ENCODE data around the gene IGF1R. TPM values are rescaled to one million over a fixed set of nuclear protein-coding genes. Genes with fewer than 3 reads are reported as not detected.

IGF1R gene
- total RNA-seq, 4 donors from 2014 or later, result 51.5 to 146 (median 89.6) TPM

DNA sequence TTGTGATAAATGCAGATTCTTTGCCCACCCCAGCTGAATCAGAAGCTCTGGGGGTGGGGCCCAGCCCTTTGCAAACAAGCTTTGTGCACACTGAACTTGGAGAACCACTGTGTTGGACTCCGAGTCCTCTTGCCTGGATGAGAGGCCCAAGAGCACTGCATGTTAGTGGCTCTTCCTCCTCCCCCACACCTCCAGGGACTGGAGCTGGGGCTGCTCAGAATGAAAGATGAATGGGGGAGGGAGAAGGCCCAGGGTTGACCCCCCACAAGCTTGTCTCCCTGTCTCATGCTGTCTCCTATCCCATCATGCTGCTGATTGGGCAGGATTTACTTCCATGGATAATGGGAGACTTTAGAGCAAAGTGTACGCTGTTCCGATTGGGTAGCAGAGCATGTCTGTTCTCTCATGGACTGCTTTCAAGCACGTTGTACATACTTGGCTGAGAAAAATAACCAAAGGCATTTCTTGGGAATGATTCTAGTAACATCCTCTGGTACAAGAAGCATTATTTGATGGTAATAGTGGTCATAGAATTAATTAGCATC lies 259.7 kb downstream of the IGF1R start:
- DNase-seq, result peak; percentile 66 to 75
- TF ChIP-seq POLR2A (IDR thresholded peaks at IDR 0.05), result no peak
- TF ChIP-seq, protein P1, sequence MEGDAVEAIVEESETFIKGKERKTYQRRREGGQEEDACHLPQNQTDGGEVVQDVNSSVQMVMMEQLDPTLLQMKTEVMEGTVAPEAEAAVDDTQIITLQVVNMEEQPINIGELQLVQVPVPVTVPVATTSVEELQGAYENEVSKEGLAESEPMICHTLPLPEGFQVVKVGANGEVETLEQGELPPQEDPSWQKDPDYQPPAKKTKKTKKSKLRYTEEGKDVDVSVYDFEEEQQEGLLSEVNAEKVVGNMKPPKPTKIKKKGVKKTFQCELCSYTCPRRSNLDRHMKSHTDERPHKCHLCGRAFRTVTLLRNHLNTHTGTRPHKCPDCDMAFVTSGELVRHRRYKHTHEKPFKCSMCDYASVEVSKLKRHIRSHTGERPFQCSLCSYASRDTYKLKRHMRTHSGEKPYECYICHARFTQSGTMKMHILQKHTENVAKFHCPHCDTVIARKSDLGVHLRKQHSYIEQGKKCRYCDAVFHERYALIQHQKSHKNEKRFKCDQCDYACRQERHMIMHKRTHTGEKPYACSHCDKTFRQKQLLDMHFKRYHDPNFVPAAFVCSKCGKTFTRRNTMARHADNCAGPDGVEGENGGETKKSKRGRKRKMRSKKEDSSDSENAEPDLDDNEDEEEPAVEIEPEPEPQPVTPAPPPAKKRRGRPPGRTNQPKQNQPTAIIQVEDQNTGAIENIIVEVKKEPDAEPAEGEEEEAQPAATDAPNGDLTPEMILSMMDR (IDR thresholded peaks at IDR 0.05), result no peak
- peak overlapping the region; percentile 93 to 96 (median 95) for H3K27ac ChIP-seq
- WGBS, 2 donors, result 31 to 43% methylated on average over 4 of the region's 4 CpGs
- H3K36me3 ChIP-seq, result peaks cover 7 to 19% of the 10 kb centered on the region in 2 donors
- H3K4me1 ChIP-seq, result peaks cover 28 to 40% of the 10 kb centered on the region in 2 donors
- intact Hi-C loops (cut with DNase I), result no loop called here
- H3K9me3 ChIP-seq, result no peaks in the 10 kb centered on the region
- H3K27me3 ChIP-seq, result no peaks in the 10 kb centered on the region
- no peak overlapping the region for H3K4me3 ChIP-seq (replicated peaks in 1 of 3)

DNA sequence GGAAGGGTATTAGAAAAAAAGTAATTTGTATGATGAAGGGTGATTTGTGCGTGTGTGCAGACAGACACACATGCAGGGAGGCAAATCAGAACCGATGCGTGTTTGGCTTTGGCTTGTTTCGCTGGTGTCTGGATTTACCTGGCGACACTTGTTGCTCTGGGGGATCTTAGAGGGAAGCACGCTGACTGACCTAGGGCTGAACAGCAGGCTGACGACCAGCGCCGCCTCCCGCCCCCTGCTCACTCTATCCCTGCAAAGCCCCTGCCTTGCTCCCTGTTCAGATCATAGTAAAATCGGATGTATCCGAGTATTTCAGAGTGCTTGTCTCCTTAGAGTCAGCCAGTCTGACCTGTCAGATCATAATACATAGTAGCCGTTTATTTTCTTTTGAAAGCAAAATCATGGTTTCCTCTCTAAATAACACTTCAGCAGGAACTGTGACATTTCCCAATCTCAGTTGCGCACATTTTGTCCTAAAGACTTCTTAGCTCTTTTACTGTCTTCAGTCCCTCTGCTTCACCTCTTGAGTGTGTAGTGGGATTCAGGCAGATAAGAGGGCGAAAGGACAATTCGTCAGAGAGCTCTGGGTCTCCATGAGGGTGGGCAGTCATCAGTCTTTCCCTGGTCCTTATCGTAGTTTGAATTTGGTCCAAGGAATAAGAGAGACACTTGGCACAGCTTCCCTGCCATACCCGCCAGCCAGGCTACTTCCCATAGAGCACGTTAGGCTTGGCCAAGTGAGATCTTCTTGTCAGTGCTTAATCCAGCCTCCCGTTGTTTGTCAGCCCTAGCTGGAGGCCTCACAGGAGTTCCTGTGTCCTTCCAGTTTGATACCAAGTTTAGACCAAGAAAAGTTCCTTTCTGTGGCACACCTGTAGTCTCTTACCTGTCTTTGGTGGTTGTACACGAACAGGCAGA lies 261.9 kb downstream of the IGF1R start:
- WGBS, 2 donors, result 81 to 83% methylated on average over 21 of the region's 21 CpGs
- intact Hi-C loops (cut with DNase I), result no loop called here
- no peaks in the 10 kb centered on the region for H3K27me3 ChIP-seq
- DNase-seq, result no peak
- H3K9me3 ChIP-seq, result no peaks in the 10 kb centered on the region
- H3K36me3 ChIP-seq, result peaks cover 12 to 24% of the 10 kb centered on the region in 2 donors
- no peak for TF ChIP-seq POLR2A (IDR thresholded peaks at IDR 0.05)
- TF ChIP-seq, protein P1 (IDR thresholded peaks at IDR 0.05), result no peak
- H3K27ac ChIP-seq, result peak overlapping the region; percentile 0 to 96 (median 95)
- H3K4me3 ChIP-seq (replicated peaks in 1 of 3), result no peak overlapping the region
- peaks cover 43 to 60% of the 10 kb centered on the region in 2 donors for H3K4me1 ChIP-seq

DNA sequence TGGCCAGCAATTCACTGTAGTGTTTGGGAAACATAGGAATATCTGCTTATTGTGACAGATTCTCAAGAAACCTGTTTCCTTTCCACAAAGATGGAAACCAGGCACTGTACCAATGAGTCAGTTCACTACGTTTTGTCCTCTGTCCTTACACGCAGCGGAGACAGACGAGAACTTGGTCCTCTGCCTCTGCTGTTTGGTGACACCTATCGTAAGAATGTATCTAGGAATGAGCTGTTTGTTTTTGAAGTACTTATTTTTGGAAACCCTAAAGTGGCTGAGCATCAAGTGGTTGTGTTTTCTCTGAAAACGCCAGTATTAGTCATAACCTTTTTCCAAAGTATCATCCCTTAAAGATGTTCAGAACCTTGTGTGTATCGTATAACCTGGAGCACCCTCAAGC lies 266.3 kb downstream of the IGF1R start:
- peak; percentile 68 to 73 for DNase-seq
- Histone ChIP-seq H3K9me3 (no peaks in the 10 kb centered on the region), H3K4me1 (peaks cover 55 to 63% of the 10 kb centered on the region in 2 donors), H3K27ac (peak overlapping the region; percentile 92 to 95 (median 93)), H3K36me3 (peaks cover 12 to 24% of the 10 kb centered on the region in 2 donors), H3K27me3 (no peaks in the 10 kb centered on the region), H3K4me3 (replicated peaks in 1 of 3) (no peak overlapping the region)
- WGBS, 2 donors, result 33 to 43% methylated on average over 7 of the region's 7 CpGs
- TF ChIP-seq, protein P1 (IDR thresholded peaks at IDR 0.05), result peak in 1 of 6 experiments; percentile 24
- TF ChIP-seq POLR2A (IDR thresholded peaks at IDR 0.05), result peak in 1 of 2 donors; percentile 31
- intact Hi-C loops (cut with DNase I), result no loop called here

DNA sequence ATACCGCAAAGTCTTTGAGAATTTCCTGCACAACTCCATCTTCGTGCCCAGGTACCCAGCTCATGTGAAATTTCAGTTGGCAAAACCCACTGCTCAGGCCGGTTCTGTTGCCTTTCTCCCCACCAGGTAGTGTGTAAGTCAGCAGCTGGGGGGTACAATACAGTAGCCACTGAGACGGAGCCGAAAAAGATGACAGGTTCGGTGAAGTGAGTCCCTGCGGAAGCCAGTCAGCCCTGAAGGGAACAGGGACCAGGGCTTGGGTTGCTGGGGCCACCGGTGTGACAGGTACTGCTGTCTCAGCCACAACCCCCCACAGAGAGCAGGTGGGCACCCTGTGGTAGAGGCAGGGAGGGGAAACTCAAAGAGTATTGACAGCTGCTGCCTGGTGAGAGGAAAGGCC lies 268.5 kb downstream of the IGF1R start:
- H3K27ac ChIP-seq, result peak overlapping the region; percentile 92 to 95 (median 93)
- peaks cover 55 to 56% of the 10 kb centered on the region in 2 donors for H3K4me1 ChIP-seq
- peaks cover 5 to 17% of the 10 kb centered on the region in 2 donors for H3K36me3 ChIP-seq
- H3K9me3 ChIP-seq, result no peaks in the 10 kb centered on the region
- WGBS, 2 donors, result 30 to 54% methylated on average over 7 to 8 of the region's 8 CpGs
- DNase-seq, result peak; percentile 91 to 95
- intact Hi-C loops (cut with DNase I), result no loop called here
- no peaks in the 10 kb centered on the region for H3K27me3 ChIP-seq
- no peak overlapping the region for H3K4me3 ChIP-seq (replicated peaks in 1 of 3)
- TF ChIP-seq POLR2A (IDR thresholded peaks at IDR 0.05), result peak in 1 of 2 donors; percentile 45
- TF ChIP-seq, protein P1 (IDR thresholded peaks at IDR 0.05), result peak in 1 of 6 experiments; percentile 24
